Measurements from ENCODE around the gene NT5C2. TPM values are rescaled to one million over a fixed set of nuclear protein-coding genes. Genes with fewer than 3 reads are reported as not detected.

Gene NT5C2
- total RNA-seq, 2 experiments from 2014 or later: 64.4 to 64.9 TPM

GRCh38 chr10:103064956-103065355, 128.1 kb downstream of the NT5C2 start:
- Mint-ChIP-seq H3K27me3 (no peaks in the 10 kb centered on the region), H3K4me3 (no peak overlapping the region), H3K9me3 (ENCODE audit: low read depth) (no peaks in the 10 kb centered on the region), H3K36me3 (no peaks in the 10 kb centered on the region), H3K27ac (no peak overlapping the region), H3K4me1 (peaks cover 14% of the 10 kb centered on the region)
- CTCF ChIA-PET: interaction anchor here (1.2 to 4.7 kb wide), 2 partner anchors 12 to 147 kb away, joined by 4 to 37 read pairs; partner anchors contain the start of gene CNNM2
- DNase-seq (no peak), ATAC-seq (no peak)

- no peak for DNase-seq
- CTCF ChIA-PET: interaction anchor here (1.0 to 4.7 kb wide), 3 partner anchors 9 to 161 kb away, joined by 3 to 37 read pairs (median 5); partner anchors contain the start of gene CNNM2
- Mint-ChIP-seq H3K36me3 (no peaks in the 10 kb centered on the region), H3K4me3 (no peak overlapping the region), H3K27ac (no peak overlapping the region), H3K27me3 (no peaks in the 10 kb centered on the region), H3K9me3 (ENCODE audit: low read depth) (no peaks in the 10 kb centered on the region), H3K4me1 (peaks cover 1% of the 10 kb centered on the region)
- peak; percentile 27 for ATAC-seq
Observed at GRCh38 chr10:103062854-103063590, 130.1 kb downstream of the NT5C2 start.

GRCh38 chr10:103060575-103060974, 132.5 kb downstream of the NT5C2 start:
- Mint-ChIP-seq H3K36me3 (peaks cover 3% of the 10 kb centered on the region), H3K4me1 (peaks cover 7% of the 10 kb centered on the region), H3K27me3 (no peaks in the 10 kb centered on the region), H3K4me3 (no peak overlapping the region), H3K27ac (no peak overlapping the region), H3K9me3 (ENCODE audit: low read depth) (no peaks in the 10 kb centered on the region)
- CTCF ChIA-PET: interaction anchor here (1.3 kb wide), 1 partner anchor 143 kb away, joined by 7 read pairs; the partner anchor contains the start of gene CNNM2
- no peak for ATAC-seq
- DNase-seq: no peak

GRCh38 chr10:103058034-103058433, 135.0 kb downstream of the NT5C2 start:
- Mint-ChIP-seq H3K4me3 (no peak overlapping the region), H3K27me3 (no peaks in the 10 kb centered on the region), H3K36me3 (peaks cover 3% of the 10 kb centered on the region), H3K4me1 (peaks cover 30% of the 10 kb centered on the region), H3K9me3 (ENCODE audit: low read depth) (no peaks in the 10 kb centered on the region), H3K27ac (no peak overlapping the region)
- DNase-seq: no peak
- CTCF ChIA-PET: interaction anchor here (1.2 to 1.4 kb wide), 3 partner anchors 11 to 141 kb away, joined by 3 to 4 read pairs (median 3); partner anchors contain the start of gene CNNM2
- no peak for ATAC-seq

- no peak overlapping the region for H3K4me3 Mint-ChIP-seq
Observed at GRCh38 chr10:103055105-103055504, 138.0 kb downstream of the NT5C2 start.

GRCh38 chr10:103054621-103055020, 138.5 kb downstream of the NT5C2 start:
- H3K4me1 Mint-ChIP-seq: peaks cover 33% of the 10 kb centered on the region
- ATAC-seq (no peak), DNase-seq (no peak)
- no peaks in the 10 kb centered on the region for H3K9me3 Mint-ChIP-seq (ENCODE audit: low read depth)
- CTCF ChIA-PET: interaction anchor here (0.5 to 3.6 kb wide), 13 partner anchors 9 to 280 kb away, joined by 3 to 43 read pairs (median 3); partner anchors contain the start of gene CNNM2
- H3K36me3 Mint-ChIP-seq: peaks cover 3% of the 10 kb centered on the region
- peak overlapping the region; percentile 93 for H3K27ac Mint-ChIP-seq
- peak overlapping the region; percentile 83 for H3K4me3 Mint-ChIP-seq
- no peaks in the 10 kb centered on the region for H3K27me3 Mint-ChIP-seq

More at GRCh38 chr10:103055105-103055504, 138.0 kb downstream of the NT5C2 start:
- CTCF ChIA-PET: interaction anchor here (0.5 to 3.6 kb wide), 6 partner anchors 11 to 140 kb away, joined by 3 to 43 read pairs (median 4); partner anchors contain the start of gene CNNM2
- Mint-ChIP-seq H3K27me3 (no peaks in the 10 kb centered on the region), H3K27ac (peak overlapping the region; percentile 28), H3K36me3 (peaks cover 3% of the 10 kb centered on the region), H3K4me1 (peaks cover 33% of the 10 kb centered on the region), H3K9me3 (ENCODE audit: low read depth) (no peaks in the 10 kb centered on the region)
- ATAC-seq: no peak
- DNase-seq: no peak

- peak; percentile 86 for ATAC-seq
- CTCF ChIA-PET: interaction anchor here (0.8 to 3.6 kb wide), 12 partner anchors 10 to 280 kb away, joined by 3 to 43 read pairs (median 3); partner anchors contain the start of gene CNNM2
- Mint-ChIP-seq H3K36me3 (peaks cover 3% of the 10 kb centered on the region), H3K27ac (peak overlapping the region; percentile 93), H3K27me3 (no peaks in the 10 kb centered on the region), H3K4me3 (peak overlapping the region; percentile 83), H3K4me1 (peaks cover 33% of the 10 kb centered on the region), H3K9me3 (ENCODE audit: low read depth) (no peaks in the 10 kb centered on the region)
- DNase-seq: peak; percentile 86
Observed at GRCh38 chr10:103053659-103054581, 139.2 kb downstream of the NT5C2 start.

GRCh38 chr10:103049237-103049636, 143.8 kb downstream of the NT5C2 start:
- H3K9me3 Mint-ChIP-seq (ENCODE audit: low read depth): no peaks in the 10 kb centered on the region
- H3K27ac Mint-ChIP-seq: no peak overlapping the region
- no peaks in the 10 kb centered on the region for H3K27me3 Mint-ChIP-seq
- no peaks in the 10 kb centered on the region for H3K36me3 Mint-ChIP-seq
- CTCF ChIA-PET: no interaction called here
- DNase-seq (no peak), ATAC-seq (no peak)
- peaks cover 16% of the 10 kb centered on the region for H3K4me1 Mint-ChIP-seq
- no peak overlapping the region for H3K4me3 Mint-ChIP-seq

GRCh38 chr10:103047381-103047780, 145.7 kb downstream of the NT5C2 start:
- Mint-ChIP-seq H3K36me3 (no peaks in the 10 kb centered on the region), H3K4me1 (no peaks in the 10 kb centered on the region), H3K27me3 (no peaks in the 10 kb centered on the region), H3K9me3 (ENCODE audit: low read depth) (no peaks in the 10 kb centered on the region), H3K27ac (no peak overlapping the region), H3K4me3 (no peak overlapping the region)
- ATAC-seq: no peak
- CTCF ChIA-PET: no interaction called here
- no peak for DNase-seq

- Mint-ChIP-seq H3K4me1 (no peaks in the 10 kb centered on the region), H3K27me3 (no peaks in the 10 kb centered on the region), H3K9me3 (ENCODE audit: low read depth) (no peaks in the 10 kb centered on the region), H3K27ac (no peak overlapping the region), H3K36me3 (no peaks in the 10 kb centered on the region), H3K4me3 (no peak overlapping the region)
- CTCF ChIA-PET: interaction anchor here (2.3 kb wide), 1 partner anchor 128 kb away, joined by 8 read pairs; the partner anchor contains the start of gene CNNM2
- ATAC-seq (no peak), DNase-seq (no peak)
Observed at GRCh38 chr10:103045961-103046360, 147.1 kb downstream of the NT5C2 start.

GRCh38 chr10:103044942-103045489, 148.1 kb downstream of the NT5C2 start:
- CTCF ChIA-PET: interaction anchor here (1.6 to 2.3 kb wide), 2 partner anchors 9 to 127 kb away, joined by 5 to 8 read pairs; partner anchors contain the start of gene CNNM2
- no peak for DNase-seq
- Mint-ChIP-seq H3K4me1 (no peaks in the 10 kb centered on the region), H3K4me3 (no peak overlapping the region), H3K36me3 (no peaks in the 10 kb centered on the region), H3K27me3 (no peaks in the 10 kb centered on the region), H3K9me3 (ENCODE audit: low read depth) (no peaks in the 10 kb centered on the region), H3K27ac (no peak overlapping the region)
- no peak for ATAC-seq

- DNase-seq (no peak), ATAC-seq (no peak)
- no peaks in the 10 kb centered on the region for H3K36me3 Mint-ChIP-seq
- CTCF ChIA-PET: interaction anchor here (1.6 kb wide), 1 partner anchor 125 kb away, joined by 3 read pairs; the partner anchor contains the start of gene CNNM2
- H3K4me1 Mint-ChIP-seq: no peaks in the 10 kb centered on the region
- H3K9me3 Mint-ChIP-seq (ENCODE audit: low read depth): no peaks in the 10 kb centered on the region
- H3K27ac Mint-ChIP-seq: no peak overlapping the region
- H3K4me3 Mint-ChIP-seq: no peak overlapping the region
- H3K27me3 Mint-ChIP-seq: no peaks in the 10 kb centered on the region
Observed at GRCh38 chr10:103042908-103043307, 150.2 kb downstream of the NT5C2 start.

- Mint-ChIP-seq H3K27me3 (no peaks in the 10 kb centered on the region), H3K4me3 (no peak overlapping the region), H3K4me1 (no peaks in the 10 kb centered on the region), H3K9me3 (ENCODE audit: low read depth) (no peaks in the 10 kb centered on the region), H3K36me3 (no peaks in the 10 kb centered on the region), H3K27ac (no peak overlapping the region)
- DNase-seq (no peak), ATAC-seq (no peak)
- CTCF ChIA-PET: no interaction called here
Observed at GRCh38 chr10:103042129-103042528, 150.9 kb downstream of the NT5C2 start.
